GM18511 (cell line): ENCODE results near the gene THSD4.
A peak's percentile ranks its signal among the peaks of the same experiment; 100 is the strongest.

Experiments used
- ATAC-seq: cut with Tn5 transposase; IDR thresholded peaks from one replicate; pipeline ENCODE4 v1.9.1; 2021; ENCODE audit warnings: mild to moderate bottlenecking, moderate library complexity; ENCODE audit not compliant: unreplicated experiment

THSD4 gene

DNA sequence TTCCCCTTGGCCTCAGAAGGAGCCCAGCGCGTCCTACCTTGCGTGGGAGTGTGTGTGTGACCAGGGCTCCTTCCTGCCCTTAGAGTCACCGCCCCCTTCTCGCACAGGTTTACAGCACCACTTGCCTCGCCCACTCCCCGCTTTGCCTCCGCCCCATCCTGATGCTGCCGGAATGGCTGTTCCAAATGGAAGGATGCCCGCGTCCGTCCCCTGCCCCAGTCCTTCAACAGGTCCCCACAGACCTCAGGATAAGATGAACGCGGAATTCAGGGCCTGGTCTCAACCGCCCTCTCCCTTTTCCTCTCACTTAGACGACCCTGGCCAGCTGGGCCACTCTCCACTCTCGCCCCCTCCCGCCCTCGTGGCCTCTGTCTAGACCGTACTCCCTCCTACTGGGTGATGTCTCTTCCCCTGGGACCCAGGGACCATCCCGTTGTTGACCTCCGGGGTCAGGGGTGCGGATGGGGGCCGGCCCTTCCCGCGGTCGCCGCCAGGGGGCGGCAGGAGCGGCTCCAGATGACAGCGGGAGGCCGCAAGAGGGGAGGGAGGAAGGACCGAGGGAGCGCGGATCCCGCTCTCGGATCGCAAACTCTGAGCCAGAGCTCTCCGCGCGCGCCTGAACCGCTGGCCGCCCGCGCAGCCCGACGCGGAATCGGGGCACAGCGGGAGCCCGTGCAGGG is at the start of gene THSD4:
Gene THSD4, plus strand, starts transcription at position 585 of the 680 bp plus-strand sequence.
- ATAC-seq: peak; percentile 63

DNA sequence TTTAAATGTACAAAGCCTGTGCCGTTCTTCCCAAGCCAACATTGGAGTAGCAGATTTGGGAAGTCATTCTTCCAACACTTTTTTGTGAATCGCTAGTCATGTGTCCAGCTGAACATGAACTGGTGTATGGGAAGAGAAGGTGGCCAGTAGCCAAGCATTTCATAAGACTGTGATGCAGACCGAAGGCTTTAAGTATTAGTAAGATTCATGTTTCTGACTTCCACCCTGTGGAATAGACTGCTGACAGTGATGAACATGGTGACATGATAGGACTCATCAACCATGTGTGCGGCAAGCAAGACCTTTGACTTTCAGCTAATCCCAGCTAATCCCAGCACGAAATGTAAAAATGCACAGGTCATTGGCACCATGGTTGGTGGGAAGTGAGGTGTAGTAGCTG is 48.3 kb upstream of the THSD4 start:
- ATAC-seq: no peak

DNA sequence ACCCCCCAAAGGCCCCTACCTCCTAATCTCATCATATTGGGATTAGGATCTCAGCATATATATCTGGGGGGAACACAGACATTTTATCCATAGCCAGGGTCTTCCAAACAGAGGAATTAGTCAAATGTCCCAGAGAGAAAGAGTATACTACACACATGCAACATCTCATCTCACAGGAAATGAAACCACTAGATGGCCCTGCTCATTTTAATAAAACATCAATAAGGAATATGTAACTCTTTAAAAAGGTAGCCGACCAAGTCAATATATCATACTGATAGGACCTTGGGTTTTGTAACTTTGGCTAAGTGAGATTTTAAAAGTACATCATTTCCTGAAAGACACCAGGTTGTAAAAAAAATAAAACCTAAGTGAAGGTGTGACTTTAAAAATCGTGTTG is 45.6 kb upstream of the THSD4 start:
- ATAC-seq: no peak

DNA sequence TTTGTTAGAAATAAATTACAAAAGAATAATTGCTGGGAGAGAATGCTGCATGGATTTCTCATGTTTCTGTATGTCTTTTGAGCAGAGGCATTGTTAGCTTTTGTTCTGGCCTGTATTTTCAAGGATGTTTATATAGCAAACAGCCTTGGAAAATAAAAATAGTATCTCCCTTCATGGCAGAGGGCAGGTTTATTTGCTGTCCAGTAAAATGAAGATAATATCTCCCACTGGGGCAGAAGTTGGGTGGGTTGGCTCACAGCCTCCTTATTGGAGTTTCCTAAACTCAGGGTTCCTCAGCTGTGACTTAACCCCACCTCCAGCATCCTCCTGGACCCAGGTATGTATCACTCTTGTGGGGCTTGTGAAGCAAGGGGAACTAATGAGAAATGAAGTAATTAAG is 43.7 kb upstream of the THSD4 start:
- ATAC-seq: no peak

DNA sequence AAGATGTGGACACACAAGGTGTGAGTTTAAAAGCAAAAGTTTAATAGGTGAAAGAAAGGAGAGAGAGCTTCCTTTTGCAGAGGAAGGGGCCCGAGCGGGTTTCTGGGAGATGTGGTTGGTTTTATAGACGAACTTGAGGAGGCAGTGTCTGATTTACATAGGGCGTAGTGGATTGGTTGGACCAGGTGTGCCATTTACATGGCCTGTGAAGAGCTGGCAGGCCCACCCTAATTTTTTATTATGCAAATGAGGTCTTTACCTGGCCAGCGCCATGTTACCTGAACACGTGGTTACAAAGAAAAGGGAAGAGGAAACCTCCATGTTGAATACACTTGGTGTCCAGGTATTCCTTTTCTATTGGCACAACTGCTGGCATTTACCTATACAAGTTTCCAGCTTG is 42.8 kb upstream of the THSD4 start:
- ATAC-seq: no peak

DNA sequence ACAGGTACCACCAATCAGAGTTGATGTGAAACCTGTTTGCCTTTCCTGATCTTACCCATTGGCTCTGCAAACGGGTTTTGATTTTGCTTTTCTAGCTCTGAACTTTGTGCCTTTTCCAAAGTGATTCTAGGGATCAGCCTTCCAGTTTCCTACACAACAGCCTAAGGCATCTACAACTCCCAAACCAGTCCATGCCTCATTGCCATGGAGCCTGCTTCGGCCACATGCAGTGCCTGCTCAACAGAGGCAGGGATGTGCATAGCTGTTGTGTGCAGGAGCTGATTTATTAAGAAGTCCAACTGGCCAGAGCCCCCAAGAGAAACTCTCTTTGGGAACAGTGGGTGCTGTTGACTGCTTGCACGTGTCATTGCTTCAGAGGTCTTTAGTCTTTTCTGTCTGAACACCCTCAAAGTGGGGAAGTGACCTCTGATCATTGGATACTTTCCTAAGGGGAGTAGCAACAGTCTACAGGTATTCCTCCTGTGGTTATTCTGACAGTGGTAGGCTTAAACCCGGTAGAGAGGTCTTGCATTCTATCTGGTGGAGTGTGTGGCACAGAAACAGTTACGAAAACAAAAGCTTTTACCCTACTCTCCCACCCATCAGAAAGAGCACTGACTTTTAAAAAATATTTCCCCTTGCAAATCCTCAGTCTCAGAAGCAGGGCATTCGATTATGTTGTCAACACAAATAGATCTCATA is 36.6 kb upstream of the THSD4 start:
- no peak for ATAC-seq

DNA sequence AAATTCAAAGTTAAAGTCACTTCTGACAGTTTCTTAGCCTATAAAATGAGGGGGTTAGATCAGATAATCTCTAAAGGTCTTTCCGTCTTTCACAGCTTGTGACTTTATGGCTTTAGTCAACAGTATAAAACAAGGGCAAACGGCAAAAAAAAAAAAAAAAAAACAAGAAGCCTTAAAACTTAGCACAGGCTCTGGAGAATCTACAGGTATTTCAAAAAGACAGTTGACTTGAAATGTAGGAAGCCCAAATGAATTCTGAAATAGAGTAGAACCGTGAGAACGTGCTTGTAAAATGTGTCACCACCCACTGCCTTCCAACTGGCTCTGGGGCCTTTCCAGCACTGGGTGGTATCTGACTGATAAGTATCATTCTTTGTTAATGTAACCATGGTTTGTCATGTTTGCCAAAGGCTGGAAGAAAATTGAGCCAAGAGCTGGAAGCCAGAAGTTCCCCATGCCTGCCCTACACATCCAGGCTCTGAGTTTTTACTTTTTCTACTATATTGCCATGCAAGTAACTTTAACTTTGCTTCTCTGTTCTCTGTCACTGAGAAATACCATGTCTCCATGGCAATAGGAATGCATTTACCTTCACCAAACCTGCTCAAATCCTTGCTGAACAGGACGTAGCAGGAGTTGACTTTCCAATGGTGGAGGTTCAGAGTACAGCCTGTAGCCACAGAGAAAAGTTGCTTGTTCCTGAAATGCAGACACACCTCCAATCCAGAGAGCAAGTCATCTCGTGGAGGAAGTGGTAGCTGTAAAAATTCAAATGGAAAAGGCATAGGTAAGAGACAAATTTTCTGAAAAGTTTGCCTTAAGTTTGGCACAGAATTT is 35.8 kb upstream of the THSD4 start:
- ATAC-seq: no peak

DNA sequence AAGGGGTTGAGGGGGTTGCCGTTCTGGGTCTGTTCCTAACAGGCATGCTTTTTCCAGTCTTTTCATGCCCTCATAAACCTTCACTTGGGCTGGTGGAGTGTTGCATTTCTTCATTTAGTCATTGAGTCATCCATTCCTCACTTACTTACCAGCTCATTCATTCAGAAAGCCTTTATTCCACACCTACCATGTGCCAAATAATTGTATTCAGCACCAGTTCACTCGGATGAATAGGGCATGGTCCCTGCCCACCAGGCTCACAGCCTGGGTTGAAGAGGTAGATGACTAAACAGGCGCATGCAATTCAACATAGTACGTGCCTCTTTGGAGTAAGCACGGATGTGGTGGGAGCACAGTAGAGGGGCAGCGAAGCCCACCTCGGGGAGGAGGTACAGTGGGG is 35.1 kb upstream of the THSD4 start:
- no peak for ATAC-seq

DNA sequence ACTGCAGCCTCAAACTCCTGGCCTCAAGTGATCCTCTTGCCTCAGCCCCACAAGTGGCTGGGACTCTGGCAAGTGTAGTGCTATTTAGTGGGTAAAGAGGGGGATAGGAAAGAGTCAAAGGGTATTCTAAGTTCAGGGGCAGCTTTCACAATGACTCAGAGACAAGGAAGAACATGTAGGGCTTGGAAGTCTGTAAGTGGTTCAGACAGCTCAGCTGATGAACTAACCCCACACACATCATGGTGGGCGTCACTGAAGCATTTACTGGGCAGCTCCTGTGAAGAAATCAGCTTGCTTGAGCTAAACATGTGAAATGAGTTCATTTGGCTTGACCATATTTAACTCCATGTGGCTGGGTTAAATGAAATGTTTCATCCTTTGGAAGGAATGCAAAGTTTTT is 34.6 kb upstream of the THSD4 start:
- no peak for ATAC-seq

DNA sequence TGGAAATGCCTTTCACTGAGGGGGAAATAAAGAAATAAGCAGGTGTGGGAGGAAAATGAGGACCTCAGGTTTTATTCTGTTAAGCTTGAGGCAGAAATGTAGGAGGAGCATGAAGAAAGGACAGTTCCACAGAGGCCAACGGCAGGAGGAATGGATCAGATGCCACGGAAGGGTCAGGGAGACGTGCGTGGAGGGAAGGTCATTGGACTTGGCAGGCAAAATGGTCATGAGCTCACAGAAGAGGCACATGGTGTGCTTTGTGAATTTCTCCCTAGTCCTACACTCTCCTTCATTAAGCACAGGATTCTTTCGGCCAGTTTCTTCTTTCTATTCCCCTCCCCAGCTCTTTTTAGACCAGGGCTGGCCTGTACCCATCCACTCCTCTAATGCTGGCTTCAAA is 32.5 kb upstream of the THSD4 start:
- no peak for ATAC-seq

DNA sequence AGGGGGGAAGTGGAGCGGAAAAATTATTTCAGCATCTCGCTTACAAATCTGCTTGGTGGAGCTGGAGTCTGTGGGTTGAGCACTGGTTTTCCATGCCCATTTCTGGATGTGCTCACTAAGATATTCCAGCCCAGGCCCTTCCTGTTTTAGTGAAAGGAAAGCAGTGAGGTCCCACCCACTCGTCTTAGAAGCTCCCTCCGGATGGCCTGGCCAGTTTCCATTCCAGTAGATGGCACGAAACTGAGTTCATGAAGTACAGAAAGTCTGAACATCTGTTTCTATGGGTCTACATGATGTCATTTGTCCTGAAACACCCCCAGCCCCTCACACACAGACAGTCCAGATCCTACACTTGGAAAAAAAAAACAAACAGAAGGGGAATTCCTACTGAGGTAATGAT is 31.9 kb upstream of the THSD4 start:
- no peak for ATAC-seq

DNA sequence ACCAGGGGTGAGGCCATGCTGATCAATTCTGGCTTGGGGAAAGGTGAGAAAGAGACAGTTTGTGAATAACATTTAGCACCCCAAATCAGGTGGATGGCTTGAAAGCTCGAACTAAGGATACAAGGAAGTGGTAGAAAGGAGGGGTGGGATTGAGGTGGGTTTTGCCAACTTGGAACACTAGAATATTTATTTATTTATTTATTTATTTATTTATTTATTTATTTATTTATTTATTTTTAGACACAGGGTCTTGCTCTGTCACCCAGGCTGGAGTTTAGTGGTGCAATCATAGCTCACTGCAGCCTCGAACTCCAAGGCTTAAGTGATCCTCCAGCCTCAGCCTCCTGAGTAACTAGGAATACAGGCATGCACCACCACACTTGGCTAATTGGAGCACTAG is 31.0 kb upstream of the THSD4 start:
- ATAC-seq: no peak

DNA sequence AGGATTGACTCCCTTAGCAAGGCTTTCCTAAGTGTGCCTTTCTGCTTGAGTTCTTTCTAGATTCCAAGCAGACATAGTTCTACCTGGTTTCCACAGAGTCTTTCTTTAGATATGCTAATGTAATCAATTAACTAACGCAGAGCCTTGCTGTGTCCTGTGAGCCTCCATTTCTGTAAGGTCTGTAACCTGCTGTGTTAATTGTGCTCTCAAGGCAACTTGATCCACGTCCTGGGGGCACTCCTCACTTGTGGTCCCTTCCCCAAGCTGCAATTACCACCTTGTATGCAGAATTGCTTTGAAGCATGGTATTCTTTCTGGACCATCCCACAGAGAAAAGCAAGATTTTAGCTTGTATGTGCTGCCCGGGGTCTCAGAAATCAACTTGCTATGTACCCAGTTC is 29.5 kb upstream of the THSD4 start:
- ATAC-seq: no peak

DNA sequence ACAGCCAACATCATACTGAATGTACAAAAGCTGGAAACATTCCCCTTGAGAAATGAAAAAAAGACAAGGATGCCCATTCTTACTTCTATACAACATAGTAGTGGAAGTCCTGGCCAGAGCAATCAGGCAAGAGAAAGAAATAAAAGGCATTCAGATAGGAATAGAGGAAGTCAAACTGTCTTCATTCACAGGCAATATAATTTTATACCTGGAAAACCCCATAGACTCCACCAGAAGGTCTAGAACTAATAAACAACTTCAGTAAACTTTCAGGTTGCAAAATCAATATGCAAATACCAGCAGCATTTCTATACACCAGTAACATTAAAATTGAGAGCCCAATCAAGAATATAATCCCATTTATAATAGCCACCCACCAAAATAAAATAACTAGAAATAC is 27.1 kb upstream of the THSD4 start:
- no peak for ATAC-seq

DNA sequence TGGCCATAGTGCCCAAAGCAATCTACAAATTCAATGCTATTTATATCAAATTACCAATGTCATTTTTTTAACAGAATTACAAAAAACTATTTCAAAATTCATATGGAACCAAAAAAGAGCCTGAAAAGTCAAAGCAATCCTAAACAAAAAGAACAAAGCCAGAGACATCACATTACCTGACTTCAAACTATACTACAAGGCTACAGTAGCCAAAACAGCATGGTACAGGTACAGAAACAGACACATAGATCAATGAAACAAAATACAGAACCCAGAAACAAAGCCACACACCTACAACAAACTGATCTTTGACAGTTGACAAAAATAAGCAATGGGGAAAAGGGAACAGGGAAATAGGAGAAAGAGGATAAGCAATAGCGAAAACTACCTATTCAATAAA is 26.6 kb upstream of the THSD4 start:
- ATAC-seq: no peak

DNA sequence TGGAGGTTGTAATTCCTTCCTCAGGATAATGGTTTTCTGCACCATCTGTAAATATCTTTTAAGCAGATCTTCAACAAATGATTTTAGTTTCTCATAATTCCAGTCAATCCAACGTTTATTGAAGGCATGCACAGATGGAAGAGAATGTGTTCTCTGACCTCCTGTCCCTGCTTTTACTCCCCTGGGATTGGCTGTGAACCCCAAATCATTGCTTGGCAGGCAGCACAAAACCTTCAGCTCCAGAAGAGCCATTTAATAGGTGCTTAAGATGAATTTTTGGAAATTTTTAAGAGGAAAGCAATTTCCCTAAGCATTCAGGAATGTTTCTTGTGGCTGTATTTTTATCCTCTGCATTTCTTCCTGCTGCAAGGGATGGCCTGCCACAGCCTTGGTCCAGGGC is 25.5 kb upstream of the THSD4 start:
- no peak for ATAC-seq

DNA sequence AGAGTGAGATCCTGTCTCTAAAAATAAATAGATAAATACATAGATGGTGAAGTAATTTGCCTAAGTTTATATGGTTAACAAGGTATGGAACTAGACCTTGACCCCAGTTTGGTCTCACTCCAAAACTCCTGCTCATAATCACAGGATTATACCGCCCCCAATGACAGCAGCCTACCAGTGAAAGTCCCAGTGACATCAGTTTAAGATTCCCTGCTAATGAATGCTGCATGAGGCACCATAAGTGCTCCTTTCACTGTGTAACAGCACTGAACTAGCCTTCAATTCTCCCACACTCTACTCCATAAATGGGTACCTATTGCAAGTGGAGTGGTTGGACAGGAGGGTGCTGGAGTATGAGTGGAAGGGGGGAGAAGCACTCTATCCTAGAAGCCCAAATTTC is 23.7 kb upstream of the THSD4 start:
- ATAC-seq: no peak

DNA sequence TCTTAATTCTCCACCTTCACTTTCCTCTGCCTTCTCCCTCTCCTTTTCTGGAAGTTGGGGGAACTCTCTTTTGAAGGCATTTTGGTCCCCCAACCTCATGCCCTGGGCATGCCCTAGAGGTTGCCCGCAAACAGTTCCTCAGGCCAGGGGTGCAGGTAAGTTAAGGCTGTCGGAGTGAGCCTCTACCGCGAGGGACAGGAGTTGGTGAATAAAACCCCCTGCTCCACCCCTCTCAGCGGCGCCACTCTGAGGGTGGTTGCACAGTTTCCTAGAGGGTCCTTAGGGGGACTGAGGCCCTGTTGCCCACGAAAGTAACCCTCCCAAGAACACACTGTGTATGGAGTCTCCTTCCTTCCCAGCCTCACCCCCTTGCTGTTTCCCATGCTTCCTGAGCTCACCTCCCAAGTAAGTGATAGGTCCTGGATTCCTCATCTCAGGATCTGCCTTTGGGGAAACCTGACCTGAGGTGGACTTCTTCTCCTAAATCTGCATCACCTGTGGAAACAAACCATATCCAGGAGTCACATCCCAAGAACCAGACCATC is 23.1 kb upstream of the THSD4 start:
- ATAC-seq: no peak

DNA sequence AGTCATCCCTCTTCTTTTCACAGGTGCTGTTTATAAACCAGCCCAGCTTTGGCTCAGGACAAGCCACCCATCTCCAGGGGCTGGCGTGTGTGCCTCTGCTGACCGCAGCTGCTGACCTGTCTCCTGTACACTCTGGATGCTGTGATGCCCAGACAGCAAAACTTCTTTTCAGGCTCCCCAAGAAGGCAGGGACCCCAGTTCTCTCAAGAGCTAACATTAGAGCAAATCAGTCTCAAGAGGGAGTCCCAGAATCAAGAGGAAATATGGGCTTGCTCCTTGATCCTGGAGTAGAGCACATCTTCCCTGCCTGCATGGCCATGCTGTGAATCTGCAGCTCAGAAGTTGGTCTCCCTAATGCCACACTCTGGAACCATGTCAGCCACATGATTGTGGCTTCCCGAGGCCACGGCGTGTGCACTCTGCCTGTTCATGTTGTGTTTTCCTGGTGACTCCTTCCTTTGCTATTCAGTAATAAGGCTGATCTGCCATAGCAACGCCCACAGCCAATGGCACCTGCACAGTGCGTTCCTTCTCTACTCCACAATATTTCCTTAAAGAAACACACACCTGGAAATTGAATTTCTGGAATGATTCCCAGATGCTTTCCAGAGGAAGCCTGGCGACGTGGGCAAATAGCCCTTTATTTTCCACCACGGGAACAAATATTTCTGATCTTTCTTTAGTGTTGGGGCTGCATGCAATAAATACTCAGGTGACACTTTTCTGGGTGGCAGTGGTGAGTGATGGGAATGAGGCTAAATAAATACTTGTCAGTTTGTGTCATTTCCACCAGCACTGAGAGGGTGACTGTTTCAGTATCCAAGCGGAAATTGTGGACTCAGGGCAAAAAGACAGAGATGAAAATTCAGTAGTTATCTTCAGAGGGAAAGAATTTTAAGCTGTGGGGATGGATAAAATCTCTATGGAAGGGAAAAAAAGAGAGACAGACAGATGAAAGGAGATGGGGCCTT is 21.9 kb upstream of the THSD4 start:
- no peak for ATAC-seq

DNA sequence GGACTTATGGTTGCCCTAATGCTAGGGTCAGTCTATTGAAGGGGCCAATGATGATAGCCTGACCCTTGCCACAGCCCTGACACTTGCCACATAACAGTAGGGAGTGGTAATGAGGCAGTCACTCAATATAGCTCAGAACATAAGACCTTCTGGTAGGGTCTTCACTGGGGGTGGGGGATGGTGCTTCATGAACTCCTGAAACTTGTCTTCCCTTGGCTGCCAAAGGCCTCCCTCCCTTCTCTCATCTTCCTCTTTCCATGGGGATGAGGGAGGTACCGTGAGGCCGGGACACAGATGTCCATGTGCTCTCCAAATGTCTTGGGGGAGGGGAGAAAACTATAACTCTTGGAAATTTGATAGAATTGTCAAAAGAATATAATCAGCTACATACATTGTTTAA is 21.1 kb upstream of the THSD4 start:
- ATAC-seq: no peak

DNA sequence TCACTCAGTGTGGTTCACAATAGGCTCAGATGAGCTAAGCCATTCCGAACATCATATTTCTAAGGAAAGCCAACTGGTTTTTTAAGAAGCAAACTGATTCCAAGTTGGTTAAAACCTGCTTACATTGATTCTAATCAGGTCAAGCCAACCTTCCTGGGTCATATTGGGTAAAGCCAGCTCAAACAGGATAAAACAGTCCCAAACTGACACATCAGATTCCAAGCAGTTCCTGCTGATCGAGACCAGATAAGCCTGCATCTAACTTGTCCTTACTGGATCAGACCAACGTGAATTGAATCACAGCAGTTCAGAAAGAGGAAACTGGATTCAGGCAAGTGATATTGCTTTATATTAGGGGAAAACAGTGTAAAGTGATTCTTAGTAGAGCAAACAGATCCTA is 18.6 kb upstream of the THSD4 start:
- no peak for ATAC-seq
